ENCODE results near the gene LRRC8E. TPM values are rescaled to one million over a fixed set of nuclear protein-coding genes. Genes with fewer than 3 reads are reported as not detected.

Gene LRRC8E
- polyA plus RNA-seq (2012; ENCODE audit: missing spikeins) = not detected

- no peak for DNase-seq (ENCODE audit: insufficient read length)
- FAIRE-seq = no peak
- no peak for TF ChIP-seq TAF1 (IDR thresholded peaks at IDR 0.05; ENCODE audit: borderline replicate concordance, low read depth, low read length)
Observed at GRCh38 chr19:7888145-7888825, at the start of gene LRRC8E. LRRC8E (plus strand) TSS chr19:7888510; CDS start chr19:7895604, 7,094 bp downstream.

- TF ChIP-seq POLR2A (IDR thresholded peaks at IDR 0.05; ENCODE audit: low read depth, low read length) (no peak), POLR2AphosphoS5 (IDR thresholded peaks at IDR 0.05; ENCODE audit: low read depth, low read length) (no peak), TAF1 (IDR thresholded peaks at IDR 0.05; ENCODE audit: borderline replicate concordance, low read depth, low read length) (no peak)
- DNase-seq (ENCODE audit: insufficient read length) (no peak), FAIRE-seq (no peak)
Observed at GRCh38 chr19:7839476-7839875, 48.8 kb upstream of the LRRC8E start.

DNA sequence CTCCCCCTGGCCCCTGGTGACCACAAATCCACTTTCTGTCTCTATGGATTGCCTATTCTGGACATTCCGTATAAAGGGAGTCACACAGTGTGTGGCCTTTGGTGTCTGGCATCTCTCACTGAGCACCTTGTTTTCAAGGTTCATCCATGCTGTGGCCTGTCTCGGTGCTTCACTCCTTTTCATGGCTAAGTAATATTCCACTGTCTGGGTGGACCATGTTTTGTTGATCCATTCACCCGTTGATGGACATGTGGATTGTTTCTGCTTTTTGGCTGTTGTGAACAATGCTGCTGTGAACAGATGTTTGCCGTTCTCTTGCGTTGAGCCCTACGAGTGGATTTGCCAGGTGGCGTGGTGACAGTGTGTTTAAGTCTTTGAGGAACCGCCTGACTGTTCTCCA is 47.7 kb upstream of the LRRC8E start:
- FAIRE-seq = no peak
- TF ChIP-seq TAF1 (IDR thresholded peaks at IDR 0.05; ENCODE audit: borderline replicate concordance, low read depth, low read length) = no peak
- TF ChIP-seq POLR2A (IDR thresholded peaks at IDR 0.05; ENCODE audit: low read depth, low read length) = no peak
- no peak for TF ChIP-seq POLR2AphosphoS5 (IDR thresholded peaks at IDR 0.05; ENCODE audit: low read depth, low read length)
- DNase-seq (ENCODE audit: insufficient read length) = no peak

- peak; percentile 9 for FAIRE-seq
Observed at GRCh38 chr19:7841751-7842660, 46.3 kb upstream of the LRRC8E start.

GRCh38 chr19:7842661-7843294 is 45.5 kb upstream of the LRRC8E start:
- DNase-seq (ENCODE audit: insufficient read length) = no peak
- FAIRE-seq = peak; percentile 14
- TF ChIP-seq POLR2A (IDR thresholded peaks at IDR 0.05; ENCODE audit: low read depth, low read length) (no peak), POLR2AphosphoS5 (IDR thresholded peaks at IDR 0.05; ENCODE audit: low read depth, low read length) (peak; percentile 36; the same call in 1 of the 2 replicates)

More at GRCh38 chr19:7841751-7842660, 46.3 kb upstream of the LRRC8E start:
- no peak for TF ChIP-seq TAF1 (IDR thresholded peaks at IDR 0.05; ENCODE audit: borderline replicate concordance, low read depth, low read length)
- no peak for TF ChIP-seq POLR2AphosphoS5 (IDR thresholded peaks at IDR 0.05; ENCODE audit: low read depth, low read length)
- no peak for TF ChIP-seq POLR2A (IDR thresholded peaks at IDR 0.05; ENCODE audit: low read depth, low read length)
- no peak for DNase-seq (ENCODE audit: insufficient read length)

- TF ChIP-seq POLR2A (IDR thresholded peaks at IDR 0.05; ENCODE audit: low read depth, low read length) = no peak
- no peak for TF ChIP-seq POLR2AphosphoS5 (IDR thresholded peaks at IDR 0.05; ENCODE audit: low read depth, low read length)
- no peak for TF ChIP-seq TAF1 (IDR thresholded peaks at IDR 0.05; ENCODE audit: borderline replicate concordance, low read depth, low read length)
- DNase-seq (ENCODE audit: insufficient read length) (no peak), FAIRE-seq (peak; percentile 5)
Observed at GRCh38 chr19:7843521-7843920, 44.8 kb upstream of the LRRC8E start.

GRCh38 chr19:7844405-7844804 is 43.9 kb upstream of the LRRC8E start:
- FAIRE-seq (no peak), DNase-seq (ENCODE audit: insufficient read length) (no peak)
- TF ChIP-seq POLR2AphosphoS5 (IDR thresholded peaks at IDR 0.05; ENCODE audit: low read depth, low read length) = no peak
- no peak for TF ChIP-seq TAF1 (IDR thresholded peaks at IDR 0.05; ENCODE audit: borderline replicate concordance, low read depth, low read length)
- TF ChIP-seq POLR2A (IDR thresholded peaks at IDR 0.05; ENCODE audit: low read depth, low read length) = no peak

DNA sequence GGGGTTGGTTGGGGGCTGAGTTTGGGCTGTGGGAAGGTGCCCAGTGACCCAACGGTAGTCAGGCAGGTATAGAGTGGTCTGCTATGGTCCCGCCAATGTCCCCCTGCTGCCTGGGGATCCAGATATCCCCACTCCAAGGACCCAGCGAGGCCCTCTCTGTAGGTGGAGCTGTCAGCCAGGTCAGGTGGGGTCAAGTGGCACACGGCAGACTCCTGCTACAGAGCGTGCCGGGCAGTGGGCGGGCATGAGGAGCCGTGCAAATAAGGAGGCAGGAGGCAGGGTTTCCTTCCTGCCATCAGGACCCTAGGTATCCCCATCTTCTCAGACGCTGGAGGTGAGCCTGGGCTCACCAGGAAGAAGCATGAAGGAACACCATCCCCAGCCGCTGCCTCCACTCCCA is 43.4 kb upstream of the LRRC8E start:
- no peak for DNase-seq (ENCODE audit: insufficient read length)
- no peak for TF ChIP-seq POLR2AphosphoS5 (IDR thresholded peaks at IDR 0.05; ENCODE audit: low read depth, low read length)
- no peak for TF ChIP-seq TAF1 (IDR thresholded peaks at IDR 0.05; ENCODE audit: borderline replicate concordance, low read depth, low read length)
- TF ChIP-seq POLR2A (IDR thresholded peaks at IDR 0.05; ENCODE audit: low read depth, low read length) = no peak
- no peak for FAIRE-seq

DNA sequence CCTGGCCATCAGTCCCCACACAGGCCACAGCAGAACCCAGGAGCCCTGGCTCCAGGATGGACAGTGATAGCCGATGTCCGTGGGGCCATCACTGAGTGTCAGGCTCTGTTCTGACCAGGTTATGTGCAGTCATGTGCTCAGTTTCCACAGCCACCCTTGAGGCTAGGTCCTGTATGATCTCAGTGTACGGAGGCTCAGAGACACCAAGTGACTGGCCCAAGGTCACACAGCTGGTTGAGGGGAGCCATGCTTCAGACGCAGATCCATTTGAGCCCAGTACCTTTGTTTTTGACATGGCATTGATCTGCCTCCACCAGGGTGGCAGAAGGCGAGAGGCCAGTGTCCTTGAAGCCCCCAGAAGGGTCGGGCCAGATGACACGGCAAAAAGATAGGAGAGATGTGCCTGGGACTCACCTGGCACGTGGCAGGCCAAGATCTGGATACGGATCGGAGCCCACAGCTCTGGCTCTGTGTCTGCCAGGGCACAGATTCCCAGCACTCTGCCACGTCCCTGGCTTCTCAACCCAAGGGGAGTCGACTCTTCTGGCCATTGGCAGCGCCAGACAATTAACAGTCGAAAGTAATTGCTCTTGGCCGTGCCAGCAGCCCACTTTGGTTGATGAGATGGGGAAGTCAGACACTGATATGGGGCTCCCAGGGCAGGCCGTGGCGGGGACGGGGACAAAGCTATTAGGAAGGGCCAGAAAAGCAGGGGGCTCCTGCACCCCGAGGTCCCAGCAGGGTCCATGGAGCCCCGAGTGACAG is 42.7 kb upstream of the LRRC8E start:
- FAIRE-seq = no peak
- no peak for DNase-seq (ENCODE audit: insufficient read length)
- no peak for TF ChIP-seq POLR2A (IDR thresholded peaks at IDR 0.05; ENCODE audit: low read depth, low read length)
- no peak for TF ChIP-seq POLR2AphosphoS5 (IDR thresholded peaks at IDR 0.05; ENCODE audit: low read depth, low read length)
- TF ChIP-seq TAF1 (IDR thresholded peaks at IDR 0.05; ENCODE audit: borderline replicate concordance, low read depth, low read length) = no peak

GRCh38 chr19:7846155-7846646 is 42.1 kb upstream of the LRRC8E start:
- FAIRE-seq (no peak), DNase-seq (ENCODE audit: insufficient read length) (no peak)
- TF ChIP-seq POLR2A (IDR thresholded peaks at IDR 0.05; ENCODE audit: low read depth, low read length) = no peak
- TF ChIP-seq TAF1 (IDR thresholded peaks at IDR 0.05; ENCODE audit: borderline replicate concordance, low read depth, low read length) = no peak
- TF ChIP-seq POLR2AphosphoS5 (IDR thresholded peaks at IDR 0.05; ENCODE audit: low read depth, low read length) = no peak

DNA sequence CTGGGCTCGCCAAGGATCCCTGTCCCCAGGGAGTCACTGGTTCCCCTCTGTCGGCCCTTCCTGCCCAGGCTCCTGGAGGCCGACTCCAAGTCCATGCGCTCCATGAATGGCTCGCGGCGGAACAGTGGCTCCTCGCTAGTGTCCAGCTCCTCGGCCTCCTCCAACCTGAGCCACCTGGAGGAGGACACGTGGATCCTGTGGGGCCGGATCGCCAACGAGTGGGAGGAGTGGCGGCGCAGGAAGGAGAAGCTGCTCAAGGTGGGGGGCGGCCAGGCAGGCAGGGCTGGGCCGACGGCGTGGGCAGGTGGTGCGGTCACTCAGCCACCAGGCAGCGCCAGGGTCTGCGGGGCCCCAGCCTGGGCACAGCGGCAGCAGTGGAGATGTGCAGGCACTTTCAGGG is 40.6 kb upstream of the LRRC8E start:
- FAIRE-seq (no peak), DNase-seq (ENCODE audit: insufficient read length) (no peak)
- TF ChIP-seq TAF1 (IDR thresholded peaks at IDR 0.05; ENCODE audit: borderline replicate concordance, low read depth, low read length) (no peak), POLR2A (IDR thresholded peaks at IDR 0.05; ENCODE audit: low read depth, low read length) (no peak), POLR2AphosphoS5 (IDR thresholded peaks at IDR 0.05; ENCODE audit: low read depth, low read length) (no peak)
